ENCODE measurements around the gene POLR2E. TPM values are rescaled to one million over a fixed set of nuclear protein-coding genes. Genes with fewer than 3 reads are reported as not detected.
A peak's percentile ranks its signal among the peaks of the same experiment; 100 is the strongest.

POLR2E gene
- total RNA-seq, 1 donor = 91.2 TPM

DNA sequence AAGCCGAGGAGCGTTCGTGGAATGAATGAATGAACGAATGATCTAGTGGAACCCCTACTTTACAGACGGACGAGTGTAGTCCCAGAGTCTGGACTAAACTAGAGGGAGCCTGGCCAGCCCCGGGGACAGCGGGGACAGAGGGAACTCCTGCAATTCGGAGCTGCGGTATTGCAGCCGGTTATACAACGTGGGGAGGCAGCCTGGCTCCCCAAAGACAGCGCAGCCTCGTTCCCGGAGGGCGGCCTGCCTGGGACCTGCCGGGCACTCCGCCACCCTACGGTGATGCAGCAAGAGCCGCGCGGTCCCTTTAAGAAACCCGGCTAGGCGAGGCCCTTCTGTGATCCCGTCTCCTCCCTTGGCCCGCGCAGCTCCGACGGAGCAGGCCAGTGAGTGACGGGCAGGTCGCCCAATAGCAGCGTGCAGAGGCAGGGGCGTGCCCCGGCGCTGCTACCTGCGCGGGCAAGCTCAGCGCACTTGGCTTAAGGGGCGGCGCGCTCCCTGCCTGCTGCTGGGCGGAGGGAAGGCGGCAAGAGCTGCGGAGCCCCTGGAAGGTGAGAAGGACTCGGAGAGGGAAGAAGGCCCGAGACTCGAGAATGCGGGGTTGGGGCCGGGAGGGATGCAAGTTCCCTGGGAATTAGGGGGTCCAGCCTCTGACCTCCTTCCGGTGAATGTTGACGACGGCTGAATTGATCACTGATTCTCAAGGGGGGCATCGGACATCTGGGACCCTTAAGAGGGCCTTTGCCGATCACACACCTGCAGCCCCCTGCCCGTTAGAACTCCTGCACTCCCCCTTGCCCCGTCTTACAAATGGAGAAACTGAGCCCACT lies 55.3 kb downstream of the POLR2E start, which contains the start of gene ABCA7:
TSS of gene ABCA7 (plus strand) at position 462 of the 830 bp plus-strand sequence. CDS start 1,255 bp downstream, outside the sequence.
- TF ChIP-seq CTCF (IDR thresholded peaks at IDR 0.05; ENCODE audit: insufficient read depth, low read length) = no peak
- DNase-seq (ENCODE audit: low read depth) = peak; percentile 97
- H3K4me3 ChIP-seq (ENCODE audit: low read depth, low read length) = peak within 1 kb of the TSS; percentile 77

- DNase-seq (ENCODE audit: low read depth) = no peak
- TF ChIP-seq CTCF (IDR thresholded peaks at IDR 0.05; ENCODE audit: insufficient read depth, low read length) = no peak
- H3K4me3 ChIP-seq (ENCODE audit: low read depth, low read length) = no peak overlapping the region
Measured at GRCh38 chr19:1038978-1039645, 56.1 kb downstream of the POLR2E start.

GRCh38 chr19:1037621-1038064 lies 57.5 kb downstream of the POLR2E start:
- H3K4me3 ChIP-seq (ENCODE audit: low read depth, low read length) = no peak overlapping the region
- no peak for TF ChIP-seq CTCF (IDR thresholded peaks at IDR 0.05; ENCODE audit: insufficient read depth, low read length)
- DNase-seq (ENCODE audit: low read depth) = no peak

Other genes starting within 250 kb of the POLR2E start
- 0.09 and 2.9 TPM in 2 replicates for gene ELANE, start 243.1 kb downstream of the POLR2E start, total RNA-seq (ENCODE audit: low replicate concordance)
- gene CFD, start 235.7 kb downstream of the POLR2E start, total RNA-seq (ENCODE audit: low replicate concordance) = 25.8 and 161 TPM in 2 replicates
- gene MED16, start 202.2 kb downstream of the POLR2E start, total RNA-seq (ENCODE audit: low replicate concordance) = 21.0 and 24.5 TPM in 2 replicates
- gene RNU6-9, start 201.9 kb downstream of the POLR2E start, total RNA-seq (ENCODE audit: low replicate concordance) = not detected in 2 replicates
- gene R3HDM4, start 182.2 kb downstream of the POLR2E start, total RNA-seq (ENCODE audit: low replicate concordance) = 8.4 and 25.8 TPM in 2 replicates
- gene KISS1R, start 178.0 kb downstream of the POLR2E start, total RNA-seq (ENCODE audit: low replicate concordance) = not detected in 2 replicates
- 3.7 and 11.2 TPM in 2 replicates for gene ARID3A, start 169.3 kb downstream of the POLR2E start, total RNA-seq (ENCODE audit: low replicate concordance)
- 16.5 and 45.0 TPM in 2 replicates for gene WDR18, start 111.0 kb downstream of the POLR2E start, total RNA-seq (ENCODE audit: low replicate concordance)
- 0.45 and 0.74 TPM in 2 replicates for gene GRIN3B, start 95.0 kb downstream of the POLR2E start, total RNA-seq (ENCODE audit: low replicate concordance)
- gene TMEM259, start 74.3 kb downstream of the POLR2E start, total RNA-seq (ENCODE audit: low replicate concordance) = 44.7 and 49.9 TPM in 2 replicates
- gene RNU6-2, start 73.9 kb downstream of the POLR2E start, total RNA-seq (ENCODE audit: low replicate concordance) = not detected in 2 replicates
- 96.0 and 101 TPM in 2 replicates for gene CNN2, start 68.8 kb downstream of the POLR2E start, total RNA-seq (ENCODE audit: low replicate concordance)
- gene ABCA7, start 55.3 kb downstream of the POLR2E start, total RNA-seq (ENCODE audit: low replicate concordance) = 3.5 and 21.6 TPM in 2 replicates
- gene ARHGAP45, start 28.2 kb downstream of the POLR2E start, total RNA-seq (ENCODE audit: low replicate concordance) = 0.18 TPM in 1 of 2 replicates, not detected in the other
- gene GPX4, start 8.6 kb upstream of the POLR2E start, total RNA-seq (ENCODE audit: low replicate concordance) = 156 and 288 TPM in 2 replicates
- 18.5 and 41.2 TPM in 2 replicates for gene SBNO2, start 78.9 kb upstream of the POLR2E start, total RNA-seq (ENCODE audit: low replicate concordance)
- 54.1 and 84.1 TPM in 2 replicates for gene STK11, start 110.4 kb upstream of the POLR2E start, total RNA-seq (ENCODE audit: low replicate concordance)
- 2.3 and 3.1 TPM in 2 replicates for gene CBARP, start 142.6 kb upstream of the POLR2E start, total RNA-seq (ENCODE audit: low replicate concordance)
- gene ATP5F1D, start 146.4 kb upstream of the POLR2E start, total RNA-seq (ENCODE audit: low replicate concordance) = 15.7 and 55.6 TPM in 2 replicates
- gene MIDN, start 153.2 kb upstream of the POLR2E start, total RNA-seq (ENCODE audit: low replicate concordance) = 23.2 and 32.5 TPM in 2 replicates
- 245 and 776 TPM in 2 replicates for gene CIRBP, start 174.0 kb upstream of the POLR2E start, total RNA-seq (ENCODE audit: low replicate concordance)
- 25.2 and 123 TPM in 2 replicates for gene FAM174C, start 180.2 kb upstream of the POLR2E start, total RNA-seq (ENCODE audit: low replicate concordance)
- gene EFNA2, start 190.5 kb upstream of the POLR2E start, total RNA-seq (ENCODE audit: low replicate concordance) = not detected in 2 replicates